ENCODE measurements around the gene GSE1. TPM values are rescaled to one million over a fixed set of nuclear protein-coding genes. Genes with fewer than 3 reads are reported as not detected.

Gene GSE1
- total RNA-seq, 1 donor from 2014 or later: 87.2 TPM

- Histone ChIP-seq H3K27ac (no peak overlapping the region), H3K27me3 (no peaks in the 10 kb centered on the region), H3K4me1 (peaks cover 39% of the 10 kb centered on the region), H3K9me3 (no peaks in the 10 kb centered on the region), H3K36me3 (no peaks in the 10 kb centered on the region), H3K4me3 (no peak overlapping the region)
- intact Hi-C loops (cut with DNase I): no loop called here
- DNase-seq: no peak
- TF ChIP-seq, protein P1, sequence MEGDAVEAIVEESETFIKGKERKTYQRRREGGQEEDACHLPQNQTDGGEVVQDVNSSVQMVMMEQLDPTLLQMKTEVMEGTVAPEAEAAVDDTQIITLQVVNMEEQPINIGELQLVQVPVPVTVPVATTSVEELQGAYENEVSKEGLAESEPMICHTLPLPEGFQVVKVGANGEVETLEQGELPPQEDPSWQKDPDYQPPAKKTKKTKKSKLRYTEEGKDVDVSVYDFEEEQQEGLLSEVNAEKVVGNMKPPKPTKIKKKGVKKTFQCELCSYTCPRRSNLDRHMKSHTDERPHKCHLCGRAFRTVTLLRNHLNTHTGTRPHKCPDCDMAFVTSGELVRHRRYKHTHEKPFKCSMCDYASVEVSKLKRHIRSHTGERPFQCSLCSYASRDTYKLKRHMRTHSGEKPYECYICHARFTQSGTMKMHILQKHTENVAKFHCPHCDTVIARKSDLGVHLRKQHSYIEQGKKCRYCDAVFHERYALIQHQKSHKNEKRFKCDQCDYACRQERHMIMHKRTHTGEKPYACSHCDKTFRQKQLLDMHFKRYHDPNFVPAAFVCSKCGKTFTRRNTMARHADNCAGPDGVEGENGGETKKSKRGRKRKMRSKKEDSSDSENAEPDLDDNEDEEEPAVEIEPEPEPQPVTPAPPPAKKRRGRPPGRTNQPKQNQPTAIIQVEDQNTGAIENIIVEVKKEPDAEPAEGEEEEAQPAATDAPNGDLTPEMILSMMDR (IDR thresholded peaks at IDR 0.05): no peak
- ATAC-seq: no peak
These were observed 6.2 kb downstream of the GSE1 start for GRCh38 chr16:85619101-85619891.

DNA sequence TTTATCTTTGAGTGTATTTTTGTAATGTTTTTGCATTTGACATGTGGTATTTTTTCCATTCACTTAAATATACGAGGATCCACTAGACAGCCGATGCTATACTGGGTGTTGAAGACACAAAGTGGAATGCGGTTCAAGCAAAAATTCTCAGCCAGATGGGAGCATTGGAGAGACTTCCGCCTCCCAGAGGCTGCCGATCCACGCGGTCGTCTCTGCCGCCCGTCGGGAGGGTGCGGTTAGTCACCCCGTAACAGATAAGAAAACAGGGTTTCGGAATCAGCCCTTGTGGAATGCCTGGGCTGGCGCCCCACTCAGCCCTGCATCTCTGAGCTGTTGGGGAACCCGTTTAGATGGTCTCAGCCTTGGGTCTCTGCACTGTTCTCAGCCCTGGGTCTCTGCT, 7.3 kb downstream of the GSE1 start:
- Histone ChIP-seq H3K4me3 (no peak overlapping the region), H3K4me1 (peaks cover 30% of the 10 kb centered on the region), H3K27me3 (no peaks in the 10 kb centered on the region), H3K36me3 (peaks cover 1% of the 10 kb centered on the region), H3K9me3 (no peaks in the 10 kb centered on the region), H3K27ac (no peak overlapping the region)
- ATAC-seq: no peak
- intact Hi-C loops (cut with DNase I): no loop called here
- TF ChIP-seq, protein P1 (IDR thresholded peaks at IDR 0.05): no peak
- no peak for DNase-seq

DNA sequence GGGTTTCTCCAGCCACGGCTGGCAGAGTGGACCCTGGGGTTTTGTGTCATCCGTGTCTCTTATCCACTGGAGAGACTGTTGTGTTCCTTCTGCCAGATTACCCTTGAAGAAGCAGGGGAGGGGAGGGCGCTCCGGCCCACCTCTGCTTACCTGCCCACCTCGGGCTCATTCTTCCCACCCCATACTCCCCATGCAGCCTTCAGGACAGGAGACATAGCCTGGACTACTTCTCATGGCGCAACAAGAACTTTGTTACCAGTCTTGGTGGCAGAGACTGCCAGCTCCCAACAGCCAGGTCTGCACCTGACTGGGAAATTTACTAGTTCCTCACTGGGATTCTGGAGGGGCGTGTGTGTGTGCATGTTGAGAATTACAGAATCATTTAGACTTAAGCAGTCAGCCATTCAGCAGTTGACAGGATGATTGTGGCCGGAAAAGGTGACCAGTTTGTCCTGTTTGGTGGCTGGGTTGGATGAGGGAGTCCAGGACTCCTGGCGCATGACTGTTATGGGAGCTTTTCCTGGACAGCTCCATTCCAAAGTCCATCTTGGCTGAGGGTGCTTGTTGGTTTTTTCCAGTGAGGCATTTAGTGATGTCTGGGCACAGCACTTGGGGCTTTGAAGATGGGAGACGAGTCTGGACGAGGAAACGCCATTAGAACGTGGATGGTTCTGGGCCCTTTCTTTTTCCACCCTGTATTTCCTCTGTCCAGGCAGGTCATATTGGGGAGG, 8.7 kb downstream of the GSE1 start:
- peak; percentile 14 for ATAC-seq
- TF ChIP-seq, protein P1 (IDR thresholded peaks at IDR 0.05): no peak

DNA sequence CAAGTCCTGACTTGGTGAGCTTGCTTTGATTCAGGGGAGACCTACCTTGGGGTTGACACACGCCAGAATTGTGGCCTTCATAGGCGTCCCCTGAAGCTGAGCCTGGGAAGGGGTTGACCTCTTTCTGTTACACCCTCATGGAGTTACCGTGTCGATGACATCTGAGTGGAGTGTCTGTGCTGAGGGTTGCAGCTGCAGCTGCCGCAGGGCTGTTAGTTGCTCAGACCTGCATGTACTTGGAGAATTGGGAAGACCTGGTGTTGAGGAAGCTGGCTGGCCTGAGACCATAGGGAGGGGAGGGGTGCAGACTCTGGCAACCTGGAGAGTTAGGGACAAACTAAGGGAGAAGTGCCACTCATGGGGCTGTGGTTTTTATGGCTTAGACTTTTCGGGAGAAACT, 9.6 kb downstream of the GSE1 start:
- Histone ChIP-seq H3K27me3 (no peaks in the 10 kb centered on the region), H3K4me1 (peaks cover 24% of the 10 kb centered on the region), H3K27ac (no peak overlapping the region), H3K9me3 (no peaks in the 10 kb centered on the region), H3K36me3 (peaks cover 5% of the 10 kb centered on the region), H3K4me3 (no peak overlapping the region)
- intact Hi-C loops (cut with DNase I): no loop called here
- TF ChIP-seq, protein P1 (IDR thresholded peaks at IDR 0.05): no peak
- ATAC-seq (no peak), DNase-seq (no peak)

More for the DNA sequence above, 8.7 kb downstream of the GSE1 start:
- Histone ChIP-seq H3K27ac (no peak overlapping the region), H3K4me3 (no peak overlapping the region), H3K27me3 (no peaks in the 10 kb centered on the region), H3K36me3 (peaks cover 5% of the 10 kb centered on the region), H3K9me3 (no peaks in the 10 kb centered on the region), H3K4me1 (peaks cover 29% of the 10 kb centered on the region)
- intact Hi-C loops (cut with DNase I): no loop called here
- no peak for DNase-seq

DNA sequence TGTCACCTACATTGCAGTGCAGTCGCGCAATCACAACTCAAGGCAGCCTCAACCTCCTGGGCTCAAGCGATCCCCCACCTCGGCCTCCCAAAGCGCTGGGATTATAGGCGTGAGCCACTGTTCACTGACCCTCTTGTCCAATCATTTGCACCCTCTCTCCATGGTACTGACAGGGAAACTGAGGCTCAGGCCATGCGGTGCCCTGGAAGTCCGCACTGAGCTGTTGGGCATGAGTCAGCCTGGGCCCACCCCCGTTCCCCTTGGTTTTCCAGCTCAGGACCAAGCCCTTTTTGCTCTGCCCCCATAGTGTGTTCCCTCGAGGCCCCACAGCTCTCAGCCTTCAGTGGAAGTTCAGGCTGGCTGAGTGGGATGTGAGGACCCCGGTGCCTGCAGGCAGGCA, 10.1 kb downstream of the GSE1 start:
- Histone ChIP-seq H3K4me1 (peaks cover 25% of the 10 kb centered on the region), H3K27me3 (no peaks in the 10 kb centered on the region), H3K27ac (no peak overlapping the region), H3K4me3 (no peak overlapping the region), H3K9me3 (no peaks in the 10 kb centered on the region), H3K36me3 (peaks cover 5% of the 10 kb centered on the region)
- DNase-seq (no peak), ATAC-seq (no peak)
- intact Hi-C loops (cut with DNase I): no loop called here
- TF ChIP-seq, protein P1 (IDR thresholded peaks at IDR 0.05): no peak

All from upper lobe of right lung (tissue), 1 donor.